Effector memory CD8-positive, alpha-beta T cell (primary cell): ENCODE results near the gene TXNDC15.
"Not testable (repeated sequence)": the region's sequence is repeated elsewhere in the genome, so short reads cannot be mapped to it uniquely, and the experiment has no call there.

Experiments used
- ATAC-seq: fragments of 150-1000 bp; cut with Tn5 transposase; replicated peaks from 2 replicates; pipeline ENCODE4 v1.10.0; 2021; ENCODE audit warnings: mild to moderate bottlenecking, moderate library complexity
- DNase-seq, 3 experiments: peaks; one replicate each; pipeline ENCODE4 v3.0.0; 2021
- H3K27ac Mint-ChIP-seq, 2 donors: one replicate each; pipeline ENCODE4 v1.8.0; 2022; ENCODE audit warnings: mild to moderate bottlenecking in 2 of 2, mixed read lengths in 2 of 2, moderate library complexity in 2 of 2
- H3K27me3 Mint-ChIP-seq, 2 donors: one replicate each; pipeline ENCODE4 v1.8.0; 2022; ENCODE audit warnings: mixed read lengths in 2 of 2
- H3K36me3 Mint-ChIP-seq: one replicate; pipeline ENCODE4 v1.8.0; 2022; ENCODE audit warnings: mild to moderate bottlenecking, moderate library complexity, mixed read lengths; ENCODE audit not compliant: insufficient read depth
- H3K4me1 Mint-ChIP-seq, 2 donors: one replicate each; pipeline ENCODE4 v1.8.0; 2022; ENCODE audit warnings: low read depth in 2 of 2, mixed read lengths in 2 of 2
- H3K4me3 Mint-ChIP-seq, 2 donors: one replicate each; pipeline ENCODE4 v1.8.0; 2022; ENCODE audit warnings: mild to moderate bottlenecking in 2 of 2, mixed read lengths in 2 of 2, moderate library complexity in 2 of 2
- H3K9me3 Mint-ChIP-seq, 2 donors: one replicate each; pipeline ENCODE4 v1.8.0; 2022; ENCODE audit warnings: mixed read lengths in 2 of 2
- total RNA-seq, 9 experiments: gene quantifications; one replicate each; lab custom pipeline; 2026; lab: John Stamatoyannopoulos, UW

TXNDC15 gene
- total RNA-seq = 21.9 to 79.4 (median 65.5) reads per million in 9 experiments

DNA sequence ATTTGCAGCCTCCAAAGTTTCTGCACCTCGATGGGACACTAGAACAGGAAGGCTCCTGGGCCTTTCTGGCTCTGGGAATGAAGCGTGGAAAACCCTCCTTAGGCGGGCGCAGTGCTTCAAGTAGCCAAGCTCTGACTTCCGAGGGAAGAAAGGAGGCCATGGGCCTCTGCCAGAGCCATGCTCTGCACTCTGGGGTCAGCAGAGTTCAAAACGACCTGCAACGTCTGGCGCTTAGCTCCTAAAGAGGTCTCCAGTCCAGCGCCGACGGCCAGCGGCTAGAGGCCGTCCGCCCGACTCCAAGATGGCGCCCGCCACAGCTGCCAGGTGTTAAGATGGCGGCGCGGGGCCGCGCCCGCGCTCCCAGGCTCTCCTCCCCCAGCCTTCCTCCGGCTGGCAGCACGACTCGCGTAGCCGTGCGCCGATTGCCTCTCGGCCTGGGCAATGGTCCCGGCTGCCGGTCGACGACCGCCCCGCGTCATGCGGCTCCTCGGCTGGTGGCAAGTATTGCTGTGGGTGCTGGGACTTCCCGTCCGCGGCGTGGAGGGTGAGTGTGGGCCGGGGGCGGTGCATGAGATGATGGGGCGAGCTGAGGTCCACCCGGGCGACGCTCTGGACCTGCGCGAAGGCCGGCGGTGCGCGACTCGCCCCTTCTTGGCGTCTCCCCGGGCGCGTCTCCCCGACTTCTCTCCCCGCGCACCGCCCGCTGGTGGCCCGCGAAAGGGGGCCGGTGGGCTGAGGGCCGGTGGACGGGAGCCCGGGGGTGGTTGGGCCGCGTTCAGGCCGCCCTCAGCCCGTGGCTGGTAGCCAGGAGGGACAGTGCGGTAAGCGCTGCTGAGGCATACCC is at the start of gene TXNDC15:
TSS of gene TXNDC15 (plus strand) at position 385 of the 844 bp plus-strand sequence. CDS start at position 442, 57 bp downstream.
- peaks cover 34% of the 10 kb centered on the region in 2 donors for H3K4me1 Mint-ChIP-seq
- peak; percentile 94 for ATAC-seq
- DNase-seq = peak; percentile 76 to 79 (median 78)
- no peaks in the 10 kb centered on the region for H3K9me3 Mint-ChIP-seq
- H3K27me3 Mint-ChIP-seq = no peaks in the 10 kb centered on the region
- peak within 1 kb of the TSS; percentile 95 to 96 for H3K4me3 Mint-ChIP-seq
- H3K36me3 Mint-ChIP-seq = peaks cover 9% of the 10 kb centered on the region
- peak within 1 kb of the TSS; percentile 96 to 97 for H3K27ac Mint-ChIP-seq

- DNase-seq (no peak), ATAC-seq (no peak)
- H3K4me1 Mint-ChIP-seq = no peaks in the 10 kb centered on the region
- H3K27me3 Mint-ChIP-seq = no peaks in the 10 kb centered on the region
- no peak overlapping the region for H3K27ac Mint-ChIP-seq
- H3K4me3 Mint-ChIP-seq = no peak overlapping the region
- H3K36me3 Mint-ChIP-seq = peaks cover 77% of the 10 kb centered on the region
- H3K9me3 Mint-ChIP-seq = no peaks in the 10 kb centered on the region
These were observed 49.5 kb upstream of the TXNDC15 start for GRCh38 chr5:134824681-134825080.

DNA sequence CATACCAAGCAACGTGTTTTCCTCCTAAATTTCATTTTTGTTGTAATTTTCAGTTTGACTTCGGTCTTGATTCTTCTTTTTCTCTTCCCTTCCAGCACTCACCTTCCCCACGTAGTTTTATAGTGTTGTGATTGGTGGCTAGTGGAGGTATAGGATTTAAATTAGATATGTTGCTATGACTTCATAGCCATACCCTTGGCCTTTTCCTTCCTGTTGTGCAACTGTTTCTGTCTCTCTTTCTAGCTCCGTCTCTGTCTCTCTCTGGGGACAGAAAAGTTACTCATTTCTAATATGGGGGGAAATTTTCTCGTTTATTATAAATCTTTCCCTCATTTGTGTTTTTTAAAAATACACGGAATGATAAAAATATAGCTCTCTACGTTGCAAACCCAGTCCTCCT is 49.0 kb upstream of the TXNDC15 start:
- no peaks in the 10 kb centered on the region for H3K9me3 Mint-ChIP-seq
- peak overlapping the region in 1 of 2 donors; percentile 3 for H3K27ac Mint-ChIP-seq
- no peak for DNase-seq
- no peaks in the 10 kb centered on the region for H3K4me1 Mint-ChIP-seq
- peaks cover 77% of the 10 kb centered on the region for H3K36me3 Mint-ChIP-seq
- no peak for ATAC-seq
- no peak overlapping the region for H3K4me3 Mint-ChIP-seq
- no peaks in the 10 kb centered on the region for H3K27me3 Mint-ChIP-seq

DNA sequence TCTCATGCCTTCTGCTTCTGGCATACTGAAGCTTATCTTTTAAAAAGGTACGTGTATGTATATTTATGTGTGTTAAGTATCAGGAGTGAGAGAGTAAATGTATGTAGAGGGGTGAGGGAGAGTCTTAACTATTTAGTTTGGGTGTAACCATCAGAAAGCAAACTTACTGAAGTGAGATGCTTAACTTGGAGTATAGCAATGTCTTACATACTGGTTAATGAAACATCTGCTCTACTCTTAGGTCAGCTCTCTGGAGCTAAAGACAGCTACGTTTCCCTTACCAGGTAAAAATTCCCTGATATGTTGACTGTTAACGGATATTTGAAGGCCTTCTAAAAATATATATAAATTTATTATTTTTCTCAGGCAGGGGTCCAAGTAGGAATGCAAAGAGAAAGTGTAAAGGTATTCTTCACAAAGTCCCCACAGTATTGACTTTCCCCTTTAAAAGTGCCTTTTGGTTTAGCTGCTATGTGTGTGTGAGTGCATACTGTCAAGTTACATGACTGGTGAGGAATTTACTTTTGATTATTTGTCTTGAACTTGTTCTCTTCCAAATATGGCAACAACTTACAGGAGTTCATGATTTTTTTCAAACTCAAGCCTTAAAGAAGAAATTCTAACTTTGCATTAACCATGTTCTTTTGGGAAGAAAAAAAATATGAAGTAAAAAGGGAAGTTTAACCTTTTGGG is 40.7 kb upstream of the TXNDC15 start:
- H3K27me3 Mint-ChIP-seq = no peaks in the 10 kb centered on the region
- H3K27ac Mint-ChIP-seq = no peak overlapping the region
- H3K4me3 Mint-ChIP-seq = no peak overlapping the region
- no peaks in the 10 kb centered on the region for H3K4me1 Mint-ChIP-seq
- DNase-seq (no peak), ATAC-seq (no peak)
- H3K36me3 Mint-ChIP-seq = peaks cover 40% of the 10 kb centered on the region
- H3K9me3 Mint-ChIP-seq = no peaks in the 10 kb centered on the region

DNA sequence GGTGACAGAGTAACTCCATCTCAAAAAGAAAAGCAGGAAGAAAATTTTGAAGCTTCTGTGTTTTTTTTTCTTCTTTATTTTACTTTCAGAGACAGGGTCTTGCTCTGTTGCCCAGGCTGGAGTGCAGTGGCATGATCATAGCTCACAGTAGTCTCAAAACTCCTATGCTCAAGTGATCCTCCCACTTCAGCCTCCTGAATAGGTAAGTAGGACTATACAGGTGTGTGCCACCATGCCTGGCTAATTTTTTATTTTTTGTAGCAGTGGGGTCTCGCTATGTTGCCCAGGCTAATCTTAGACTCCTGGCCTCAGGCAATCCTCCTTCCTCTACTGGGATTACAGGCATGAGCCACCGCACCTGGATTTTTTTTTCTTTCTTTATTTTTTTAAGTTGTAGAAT is 38.5 kb upstream of the TXNDC15 start:
- no peak overlapping the region for H3K27ac Mint-ChIP-seq
- DNase-seq (no peak), ATAC-seq (no peak)
- no peak overlapping the region for H3K4me3 Mint-ChIP-seq
- no peaks in the 10 kb centered on the region for H3K27me3 Mint-ChIP-seq
- no peaks in the 10 kb centered on the region for H3K4me1 Mint-ChIP-seq
- no peaks in the 10 kb centered on the region for H3K9me3 Mint-ChIP-seq
- peaks cover 33% of the 10 kb centered on the region for H3K36me3 Mint-ChIP-seq

- peaks cover 21% of the 10 kb centered on the region for H3K36me3 Mint-ChIP-seq
- DNase-seq (no peak), ATAC-seq (no peak)
- no peak overlapping the region for H3K27ac Mint-ChIP-seq
- H3K27me3 Mint-ChIP-seq = no peaks in the 10 kb centered on the region
- H3K4me1 Mint-ChIP-seq = no peaks in the 10 kb centered on the region
- no peaks in the 10 kb centered on the region for H3K9me3 Mint-ChIP-seq
- no peak overlapping the region for H3K4me3 Mint-ChIP-seq
These were observed 36.5 kb upstream of the TXNDC15 start for GRCh38 chr5:134837530-134838181.

DNA sequence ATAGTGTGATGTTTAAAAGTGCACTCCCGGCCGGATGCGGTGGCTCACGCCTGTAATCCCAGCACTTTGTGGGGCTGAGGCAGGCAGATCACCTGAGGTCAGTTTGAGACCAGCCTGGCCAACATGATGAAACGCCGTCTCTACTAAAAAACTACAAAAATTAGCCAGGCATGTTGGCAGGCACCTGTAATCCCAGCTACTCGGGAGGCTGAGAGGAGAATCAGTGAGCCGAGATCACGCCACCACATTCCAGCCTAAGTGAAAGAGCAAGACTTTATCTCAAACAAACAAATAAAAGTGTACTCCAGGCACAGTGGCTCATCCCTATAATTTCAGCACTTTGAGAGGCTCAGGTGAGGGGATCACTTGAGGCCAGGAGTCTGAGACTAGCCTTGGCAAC is 35.8 kb upstream of the TXNDC15 start:
- not testable (repeated sequence) for H3K27ac Mint-ChIP-seq, H3K27me3 Mint-ChIP-seq, H3K4me3 Mint-ChIP-seq, H3K4me1 Mint-ChIP-seq, ATAC-seq, H3K9me3 Mint-ChIP-seq, DNase-seq
- H3K36me3 Mint-ChIP-seq = peaks cover 15% of the 10 kb centered on the region

- ATAC-seq (no peak), DNase-seq (no peak)
- H3K4me3 Mint-ChIP-seq = no peak overlapping the region
- no peaks in the 10 kb centered on the region for H3K27me3 Mint-ChIP-seq
- peaks cover 7 to 11% of the 10 kb centered on the region in 2 donors for H3K4me1 Mint-ChIP-seq
- H3K36me3 Mint-ChIP-seq = peaks cover 18% of the 10 kb centered on the region
- H3K9me3 Mint-ChIP-seq = no peaks in the 10 kb centered on the region
- no peak overlapping the region for H3K27ac Mint-ChIP-seq
These were observed 33.4 kb upstream of the TXNDC15 start for GRCh38 chr5:134840811-134841210.

DNA sequence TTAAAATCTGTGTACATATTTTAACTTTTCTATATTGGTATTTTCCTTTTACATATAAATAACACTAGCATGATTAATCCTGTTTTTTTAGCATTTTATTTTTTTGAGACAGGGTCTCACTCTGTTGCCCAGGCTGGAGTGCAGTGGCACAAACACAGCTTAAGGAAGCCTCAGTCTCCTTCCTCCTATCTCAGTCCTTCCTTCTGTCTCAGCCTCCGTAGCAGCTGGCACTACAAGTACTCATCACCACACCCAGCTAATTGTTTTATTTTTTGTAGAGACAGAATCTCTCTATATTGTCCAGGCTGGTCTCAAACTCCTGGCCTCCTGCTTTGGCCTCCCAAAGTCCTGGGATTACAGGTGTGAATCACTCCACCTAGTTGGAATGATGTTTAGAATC is 29.9 kb upstream of the TXNDC15 start:
- Mint-ChIP-seq H3K27ac (no peak overlapping the region), H3K9me3 (no peaks in the 10 kb centered on the region)
- ATAC-seq = no peak

GRCh38 chr5:134845335-134845851 is 28.8 kb upstream of the TXNDC15 start:
- no peaks in the 10 kb centered on the region for H3K9me3 Mint-ChIP-seq
- H3K36me3 Mint-ChIP-seq = peaks cover 36% of the 10 kb centered on the region
- H3K27me3 Mint-ChIP-seq = no peaks in the 10 kb centered on the region
- peak overlapping the region; percentile 96 to 97 for H3K27ac Mint-ChIP-seq
- no peak for DNase-seq
- ATAC-seq = no peak
- peak overlapping the region; percentile 91 to 93 for H3K4me3 Mint-ChIP-seq
- peaks cover 19 to 27% of the 10 kb centered on the region in 2 donors for H3K4me1 Mint-ChIP-seq

More for the DNA sequence above, 29.9 kb upstream of the TXNDC15 start:
- Mint-ChIP-seq H3K27me3 (no peaks in the 10 kb centered on the region), H3K4me1 (peaks cover 18 to 23% of the 10 kb centered on the region in 2 donors), H3K4me3 (no peak overlapping the region), H3K36me3 (peaks cover 32% of the 10 kb centered on the region)
- no peak for DNase-seq

DNA sequence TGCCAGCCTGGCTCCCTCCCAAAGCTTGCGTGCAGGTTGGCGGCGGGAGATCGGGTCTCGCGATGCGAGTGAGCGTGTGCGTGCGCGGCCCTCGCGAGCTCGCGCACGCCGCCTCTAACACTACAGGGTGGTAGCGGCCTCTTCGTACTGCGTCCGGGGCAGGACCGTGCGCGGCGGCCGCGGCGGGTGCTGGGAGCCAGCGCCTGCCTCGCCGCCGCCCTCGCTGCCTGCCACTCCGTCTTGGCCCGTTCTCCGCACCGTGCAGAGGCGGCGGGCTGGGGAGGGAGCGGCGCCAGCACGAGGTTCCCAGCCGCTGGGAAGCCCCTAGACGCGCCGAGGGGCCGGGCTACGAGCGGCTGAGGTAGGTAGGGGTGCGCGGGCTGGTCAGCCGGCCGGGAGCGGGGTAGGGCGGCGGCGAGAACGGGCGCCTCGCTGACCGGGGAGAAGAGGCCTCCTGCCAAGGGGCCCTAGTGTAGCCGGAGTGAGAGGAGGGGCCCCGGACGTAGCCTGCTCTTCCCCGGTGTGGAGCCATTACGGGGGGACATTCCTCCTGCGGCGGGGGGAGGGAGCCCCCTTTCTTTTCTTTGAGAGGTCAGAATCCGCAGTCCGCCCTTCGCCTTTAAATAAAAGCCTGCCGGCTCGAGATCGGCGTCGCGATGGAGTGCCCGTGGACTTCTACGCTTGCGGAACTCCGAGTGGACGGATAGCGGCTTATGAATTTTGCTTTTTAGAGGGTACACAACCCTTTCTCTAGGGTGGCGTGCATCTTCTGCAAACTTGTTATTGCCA is 28.1 kb upstream of the TXNDC15 start, which contains the start of gene C5orf24:
TSS of gene C5orf24 (plus strand) at position 117 of the 789 bp plus-strand sequence. CDS start 8,933 bp downstream, outside the sequence.
- Mint-ChIP-seq H3K4me1 (peaks cover 20 to 28% of the 10 kb centered on the region in 2 donors), H3K4me3 (peak within 1 kb of the TSS; percentile 91 to 93), H3K27me3 (no peaks in the 10 kb centered on the region), H3K27ac (peak within 1 kb of the TSS; percentile 96 to 97), H3K36me3 (peaks cover 41% of the 10 kb centered on the region), H3K9me3 (no peaks in the 10 kb centered on the region)
- DNase-seq = peak; percentile 87 to 89 (median 88)
- peak; percentile 92 for ATAC-seq

DNA sequence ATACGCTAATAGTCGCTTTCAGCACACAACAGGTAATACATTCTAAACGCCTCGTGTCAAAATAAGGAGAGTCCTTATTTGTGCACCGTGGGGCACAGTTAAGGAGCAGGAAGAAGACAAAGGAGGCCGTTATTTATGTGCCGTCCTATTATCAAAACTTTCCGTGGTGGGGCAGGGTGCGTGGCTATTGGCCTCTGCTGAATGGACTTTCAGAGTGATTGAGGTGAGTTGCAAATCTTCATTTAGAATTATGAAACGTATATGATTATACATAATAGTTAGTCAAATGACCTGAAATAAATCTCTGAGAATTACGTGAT is 27.6 kb upstream of the TXNDC15 start:
- peaks cover 46% of the 10 kb centered on the region for H3K36me3 Mint-ChIP-seq
- ATAC-seq = no peak

More for the DNA sequence above, 27.6 kb upstream of the TXNDC15 start:
- Mint-ChIP-seq H3K27me3 (no peaks in the 10 kb centered on the region), H3K4me1 (peaks cover 25 to 31% of the 10 kb centered on the region in 2 donors), H3K27ac (peak overlapping the region; percentile 96 to 97), H3K4me3 (peak overlapping the region; percentile 91 to 93), H3K9me3 (no peaks in the 10 kb centered on the region)
- no peak for DNase-seq
